Neural cell (in vitro differentiated cells): ENCODE data around the gene RBBP8NL.

Experiments used
- EP300 ChIP-seq: fragments of 450-650 bp; conservative IDR thresholded peaks from 2 replicates; pipeline ENCODE4 v1.6.1; 2014; ENCODE audit warnings: antibody characterized with exemption, mild to moderate bottlenecking, moderate library complexity; ENCODE audit not compliant: poor library complexity, severe bottlenecking
- EZH2 ChIP-seq: fragments of 200-600, 300-800 bp; shearing (Covaris generic), sonication (generic); IDR thresholded peaks from 2 replicates; pipeline ENCODE4 v1.6.1; 2014; ENCODE audit warnings: antibody characterized with exemption, low read length, borderline replicate concordance, mild to moderate bottlenecking; ENCODE audit not compliant: insufficient read depth, poor library complexity, severe bottlenecking
- POLR2AphosphoS5 ChIP-seq: IDR thresholded peaks from 2 replicates; pipeline ENCODE4 v1.6.1; 2012
- RAD21 ChIP-seq: fragments of 450-650 bp; conservative IDR thresholded peaks from 2 replicates; pipeline ENCODE4 v1.6.1; 2014; ENCODE audit warnings: antibody characterized with exemption, mild to moderate bottlenecking, moderate library complexity
- REST ChIP-seq: IDR thresholded peaks from 2 replicates; pipeline ENCODE4 v1.6.1; 2012; ENCODE audit warnings: borderline replicate concordance
- SMC3 ChIP-seq: fragments of 450-650 bp; conservative IDR thresholded peaks from 2 replicates; pipeline ENCODE4 v1.6.1; 2014; ENCODE audit warnings: antibody characterized with exemption, mild to moderate bottlenecking, moderate library complexity; ENCODE audit not compliant: poor library complexity
- TAF1 ChIP-seq: IDR thresholded peaks from 2 replicates; pipeline ENCODE4 v1.6.1; 2012; ENCODE audit warnings: low read depth
- TF ChIP-seq, protein P1 (sequence below): fragments of 450-650 bp; IDR thresholded peaks from 2 replicates; pipeline ENCODE4 v1.5.1; 2014; ENCODE audit warnings: antibody characterized with exemption, mild to moderate bottlenecking, moderate library complexity; ENCODE audit not compliant: poor library complexity, severe bottlenecking

- TF ChIP-seq POLR2AphosphoS5, result no peak
- no peak for TF ChIP-seq SMC3
- TF ChIP-seq, protein P1, sequence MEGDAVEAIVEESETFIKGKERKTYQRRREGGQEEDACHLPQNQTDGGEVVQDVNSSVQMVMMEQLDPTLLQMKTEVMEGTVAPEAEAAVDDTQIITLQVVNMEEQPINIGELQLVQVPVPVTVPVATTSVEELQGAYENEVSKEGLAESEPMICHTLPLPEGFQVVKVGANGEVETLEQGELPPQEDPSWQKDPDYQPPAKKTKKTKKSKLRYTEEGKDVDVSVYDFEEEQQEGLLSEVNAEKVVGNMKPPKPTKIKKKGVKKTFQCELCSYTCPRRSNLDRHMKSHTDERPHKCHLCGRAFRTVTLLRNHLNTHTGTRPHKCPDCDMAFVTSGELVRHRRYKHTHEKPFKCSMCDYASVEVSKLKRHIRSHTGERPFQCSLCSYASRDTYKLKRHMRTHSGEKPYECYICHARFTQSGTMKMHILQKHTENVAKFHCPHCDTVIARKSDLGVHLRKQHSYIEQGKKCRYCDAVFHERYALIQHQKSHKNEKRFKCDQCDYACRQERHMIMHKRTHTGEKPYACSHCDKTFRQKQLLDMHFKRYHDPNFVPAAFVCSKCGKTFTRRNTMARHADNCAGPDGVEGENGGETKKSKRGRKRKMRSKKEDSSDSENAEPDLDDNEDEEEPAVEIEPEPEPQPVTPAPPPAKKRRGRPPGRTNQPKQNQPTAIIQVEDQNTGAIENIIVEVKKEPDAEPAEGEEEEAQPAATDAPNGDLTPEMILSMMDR, result no peak
- TF ChIP-seq EZH2, result no peak
- no peak for TF ChIP-seq EP300
- TF ChIP-seq REST, result no peak
- TF ChIP-seq RAD21, result no peak
- no peak for TF ChIP-seq TAF1
These were observed 22.8 kb upstream of the RBBP8NL start for GRCh38 chr20:62449951-62450691.
